ENCODE results near the gene FAM120A.

Gene FAM120A

DNA sequence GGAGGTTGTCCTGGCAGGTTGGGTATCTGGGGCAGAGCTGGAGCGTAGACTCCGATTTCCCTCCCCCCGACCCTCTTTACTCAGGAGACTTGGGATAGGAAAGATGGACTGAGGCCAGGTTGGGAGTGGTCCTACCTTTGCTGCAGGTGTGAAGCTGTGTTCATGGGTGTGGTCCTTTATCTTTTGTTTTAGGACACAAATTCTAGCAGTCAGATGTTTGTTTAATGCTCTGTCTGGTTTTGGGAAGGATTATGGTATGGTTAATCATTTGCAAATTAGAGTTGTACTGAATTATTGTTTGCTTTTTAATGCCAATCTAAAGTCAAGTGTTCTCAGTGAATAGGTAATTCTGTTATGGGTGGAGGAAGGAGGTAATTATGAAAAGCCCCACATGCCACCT is 16.0 kb downstream of the FAM120A start:
- Mint-ChIP-seq H3K9me3 (no peaks in the 10 kb centered on the region), H3K4me3 (peak overlapping the region; percentile 23), H3K36me3 (ENCODE audit: insufficient read depth) (peaks cover 13% of the 10 kb centered on the region), H3K27me3 (no peaks in the 10 kb centered on the region), H3K4me1 (peaks cover 81% of the 10 kb centered on the region), H3K27ac (ENCODE audit: low read depth) (peak overlapping the region; percentile 44)
- DNase-seq (ENCODE audit: low spot score in 2 of 2) (no peak), ATAC-seq (replicated peaks; ENCODE audit: extremely low read depth, poor library complexity, severe bottlenecking) (no peak)

DNA sequence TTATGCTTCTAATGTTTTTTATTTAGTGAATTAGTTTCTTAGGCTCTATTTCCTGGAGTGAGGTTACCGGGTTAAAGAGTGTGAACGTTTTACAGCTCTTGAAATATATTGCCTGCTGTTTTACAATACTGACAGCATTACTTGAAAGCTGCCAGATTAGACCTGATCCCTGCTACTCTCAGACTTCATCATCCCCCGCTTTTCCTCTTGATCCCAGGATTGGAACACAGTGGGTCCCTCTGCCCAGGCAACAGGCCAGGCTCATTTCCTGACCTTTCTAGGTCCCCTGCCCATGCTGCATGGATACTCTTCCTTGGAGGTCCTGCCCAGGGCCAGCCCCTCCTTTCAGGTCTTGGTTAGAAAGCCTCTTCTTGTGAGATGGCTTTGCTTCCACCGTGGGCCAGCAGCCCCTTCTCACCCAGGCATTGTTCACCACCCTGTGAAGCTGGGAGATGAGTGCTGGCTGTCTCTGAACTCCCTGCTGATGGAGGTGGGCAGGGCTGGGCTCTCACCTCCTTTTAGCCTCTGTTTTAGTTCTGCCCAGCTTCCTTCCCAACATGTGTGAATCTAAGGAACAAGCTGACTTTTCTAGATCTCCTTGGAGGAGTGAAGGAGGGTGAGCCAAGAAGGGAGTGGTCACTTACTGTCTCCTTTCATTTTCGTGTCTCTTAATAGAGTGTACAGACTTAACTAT is 17.4 kb downstream of the FAM120A start:
- Mint-ChIP-seq H3K4me3 (peak overlapping the region; percentile 61), H3K9me3 (no peaks in the 10 kb centered on the region), H3K27me3 (no peaks in the 10 kb centered on the region)

DNA sequence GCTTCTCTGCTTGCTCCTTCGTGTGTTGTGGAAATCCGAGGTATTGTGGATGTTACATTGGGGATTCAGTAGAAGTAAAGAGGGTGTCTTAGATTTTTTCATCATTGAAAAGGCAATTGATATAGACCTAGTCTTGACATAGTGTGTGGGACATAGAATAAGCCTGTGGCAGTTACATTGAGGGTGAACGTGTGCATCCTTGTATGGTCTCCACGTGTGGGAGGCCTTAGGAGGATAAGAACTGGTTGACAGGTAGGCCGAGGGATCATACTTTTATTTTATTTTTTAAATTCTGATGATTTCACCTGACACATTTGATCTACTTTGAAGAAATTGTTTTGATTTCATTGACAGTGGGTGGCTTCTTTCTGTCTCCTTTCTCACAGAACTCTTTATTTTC is 18.9 kb downstream of the FAM120A start:
- Mint-ChIP-seq H3K27ac (ENCODE audit: low read depth) (no peak overlapping the region), H3K27me3 (no peaks in the 10 kb centered on the region), H3K36me3 (ENCODE audit: insufficient read depth) (peaks cover 20% of the 10 kb centered on the region), H3K9me3 (no peaks in the 10 kb centered on the region), H3K4me3 (no peak overlapping the region), H3K4me1 (peaks cover 58% of the 10 kb centered on the region)
- ATAC-seq (replicated peaks; ENCODE audit: extremely low read depth, poor library complexity, severe bottlenecking) (no peak), DNase-seq (ENCODE audit: low spot score in 2 of 2) (no peak)

More for the DNA sequence above, 17.4 kb downstream of the FAM120A start:
- DNase-seq (ENCODE audit: low spot score in 2 of 2), result no peak
- H3K36me3 Mint-ChIP-seq (ENCODE audit: insufficient read depth), result peaks cover 17% of the 10 kb centered on the region
- peak overlapping the region; percentile 84 for H3K27ac Mint-ChIP-seq (ENCODE audit: low read depth)
- peak; percentile 39 for ATAC-seq (replicated peaks; ENCODE audit: extremely low read depth, poor library complexity, severe bottlenecking)
- H3K4me1 Mint-ChIP-seq, result peaks cover 70% of the 10 kb centered on the region

- Mint-ChIP-seq H3K9me3 (no peaks in the 10 kb centered on the region), H3K27ac (ENCODE audit: low read depth) (no peak overlapping the region), H3K27me3 (no peaks in the 10 kb centered on the region), H3K4me3 (no peak overlapping the region), H3K4me1 (peaks cover 54% of the 10 kb centered on the region), H3K36me3 (ENCODE audit: insufficient read depth) (peaks cover 24% of the 10 kb centered on the region)
- DNase-seq (ENCODE audit: low spot score in 2 of 2) (no peak), ATAC-seq (replicated peaks; ENCODE audit: extremely low read depth, poor library complexity, severe bottlenecking) (no peak)
Observed at GRCh38 chr9:93471124-93471523, 19.6 kb downstream of the FAM120A start.

DNA sequence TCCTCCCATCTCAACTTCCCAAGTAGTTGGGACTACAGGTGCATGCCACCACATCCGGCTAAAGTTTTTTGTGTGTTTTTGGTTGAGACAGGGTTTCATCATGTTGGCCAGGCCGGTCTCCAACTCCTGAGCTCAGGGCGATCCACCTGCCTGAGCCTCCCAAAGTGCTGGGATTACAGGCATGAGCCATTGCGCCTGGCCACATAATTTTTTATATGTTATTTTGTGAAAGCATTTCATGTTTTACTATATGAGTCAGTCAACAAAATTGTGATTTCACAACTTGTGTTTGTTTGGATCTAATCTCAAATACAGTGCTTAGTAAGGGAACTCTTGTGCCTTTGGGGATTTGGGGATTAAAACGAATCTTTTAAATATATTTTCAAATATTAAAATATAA is 21.9 kb downstream of the FAM120A start:
- Mint-ChIP-seq H3K27me3 (no peaks in the 10 kb centered on the region), H3K4me3 (no peak overlapping the region), H3K36me3 (ENCODE audit: insufficient read depth) (peaks cover 30% of the 10 kb centered on the region), H3K9me3 (no peaks in the 10 kb centered on the region), H3K4me1 (peaks cover 43% of the 10 kb centered on the region), H3K27ac (ENCODE audit: low read depth) (no peak overlapping the region)
- ATAC-seq (replicated peaks; ENCODE audit: extremely low read depth, poor library complexity, severe bottlenecking) (no peak), DNase-seq (ENCODE audit: low spot score in 2 of 2) (no peak)

GRCh38 chr9:93475108-93475507 is 23.6 kb downstream of the FAM120A start:
- no peaks in the 10 kb centered on the region for H3K9me3 Mint-ChIP-seq
- peaks cover 31% of the 10 kb centered on the region for H3K36me3 Mint-ChIP-seq (ENCODE audit: insufficient read depth)
- DNase-seq (ENCODE audit: low spot score in 2 of 2), result no peak
- peaks cover 30% of the 10 kb centered on the region for H3K4me1 Mint-ChIP-seq
- H3K4me3 Mint-ChIP-seq, result no peak overlapping the region
- ATAC-seq (replicated peaks; ENCODE audit: extremely low read depth, poor library complexity, severe bottlenecking), result no peak
- H3K27ac Mint-ChIP-seq (ENCODE audit: low read depth), result no peak overlapping the region
- no peaks in the 10 kb centered on the region for H3K27me3 Mint-ChIP-seq

- peaks cover 23% of the 10 kb centered on the region for H3K4me1 Mint-ChIP-seq
- H3K36me3 Mint-ChIP-seq (ENCODE audit: insufficient read depth), result peaks cover 28% of the 10 kb centered on the region
- no peaks in the 10 kb centered on the region for H3K27me3 Mint-ChIP-seq
- DNase-seq (ENCODE audit: low spot score in 2 of 2) (no peak), ATAC-seq (replicated peaks; ENCODE audit: extremely low read depth, poor library complexity, severe bottlenecking) (no peak)
- no peak overlapping the region for H3K4me3 Mint-ChIP-seq
- no peaks in the 10 kb centered on the region for H3K9me3 Mint-ChIP-seq
- H3K27ac Mint-ChIP-seq (ENCODE audit: low read depth), result no peak overlapping the region
Observed at GRCh38 chr9:93475856-93476255, 24.4 kb downstream of the FAM120A start.

DNA sequence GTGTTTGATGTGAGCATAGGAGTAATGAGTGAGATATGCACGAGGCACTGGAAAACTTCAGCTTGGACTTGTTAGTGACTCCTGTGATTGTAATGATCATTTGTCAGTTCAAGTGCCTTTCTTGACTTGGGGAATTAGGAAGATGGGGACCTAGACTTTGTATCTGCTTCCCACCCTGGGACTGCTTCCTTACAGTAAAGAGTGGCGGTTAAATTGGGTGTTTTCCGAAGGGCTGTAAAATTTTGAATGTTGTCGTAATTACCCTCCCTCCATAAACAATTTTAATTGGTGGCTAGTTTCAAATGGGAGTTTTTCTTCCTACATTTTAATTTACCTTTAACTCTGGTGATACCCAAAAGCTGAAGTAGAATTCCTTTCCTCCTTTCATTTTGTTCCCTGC is 25.4 kb downstream of the FAM120A start:
- Mint-ChIP-seq H3K27ac (ENCODE audit: low read depth) (no peak overlapping the region), H3K4me1 (peaks cover 24% of the 10 kb centered on the region), H3K27me3 (no peaks in the 10 kb centered on the region), H3K36me3 (ENCODE audit: insufficient read depth) (peaks cover 25% of the 10 kb centered on the region), H3K9me3 (no peaks in the 10 kb centered on the region), H3K4me3 (no peak overlapping the region)
- DNase-seq (ENCODE audit: low spot score in 2 of 2), result no peak
- no peak for ATAC-seq (replicated peaks; ENCODE audit: extremely low read depth, poor library complexity, severe bottlenecking)

DNA sequence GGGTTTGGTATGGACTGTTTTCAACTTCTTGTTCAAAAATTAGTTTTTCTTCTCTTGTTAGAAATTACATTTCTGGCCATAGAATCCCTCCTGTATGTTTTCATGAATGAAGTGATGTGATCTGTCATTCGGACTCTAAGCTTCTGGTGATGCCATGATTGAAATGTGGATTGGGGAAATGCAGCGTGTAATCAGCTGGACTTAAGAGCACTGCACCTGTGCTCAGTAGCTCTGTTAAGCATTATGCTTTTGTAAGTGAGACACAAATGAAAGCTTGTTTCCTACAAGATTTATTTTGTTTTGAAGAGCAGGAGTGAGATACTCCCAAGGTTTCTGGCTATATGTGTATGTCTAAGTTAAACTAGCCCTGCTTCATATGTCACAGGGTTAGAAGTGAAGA is 25.9 kb downstream of the FAM120A start:
- ATAC-seq (replicated peaks; ENCODE audit: extremely low read depth, poor library complexity, severe bottlenecking), result no peak
- Mint-ChIP-seq H3K4me3 (no peak overlapping the region), H3K27me3 (no peaks in the 10 kb centered on the region), H3K4me1 (peaks cover 26% of the 10 kb centered on the region), H3K9me3 (no peaks in the 10 kb centered on the region), H3K27ac (ENCODE audit: low read depth) (no peak overlapping the region), H3K36me3 (ENCODE audit: insufficient read depth) (peaks cover 20% of the 10 kb centered on the region)
- DNase-seq (ENCODE audit: low spot score in 2 of 2), result no peak

DNA sequence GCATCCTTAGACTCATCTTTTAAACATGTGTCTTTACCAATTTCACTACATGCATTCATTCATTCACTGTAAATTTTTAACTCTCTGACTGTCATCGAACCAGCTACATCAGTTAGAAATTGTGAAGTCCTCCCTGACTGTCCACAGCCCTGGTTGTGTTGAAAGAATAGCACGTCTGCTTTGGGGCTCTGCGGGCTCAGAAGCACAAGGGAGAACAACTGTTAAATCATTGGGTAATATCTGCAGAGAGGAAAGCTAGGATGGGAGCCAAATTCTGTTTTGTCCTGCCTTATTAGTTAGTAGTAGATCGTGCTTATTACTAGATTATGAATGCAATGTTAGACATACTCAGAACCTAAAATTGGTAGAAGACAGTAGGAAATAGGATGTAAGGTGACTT is 28.2 kb downstream of the FAM120A start:
- Mint-ChIP-seq H3K9me3 (no peaks in the 10 kb centered on the region), H3K4me1 (peaks cover 26% of the 10 kb centered on the region), H3K27ac (ENCODE audit: low read depth) (no peak overlapping the region), H3K27me3 (no peaks in the 10 kb centered on the region), H3K4me3 (no peak overlapping the region), H3K36me3 (ENCODE audit: insufficient read depth) (peaks cover 17% of the 10 kb centered on the region)
- ATAC-seq (replicated peaks; ENCODE audit: extremely low read depth, poor library complexity, severe bottlenecking), result no peak
- DNase-seq (ENCODE audit: low spot score in 2 of 2), result no peak

GRCh38 chr9:93480262-93480661 is 28.8 kb downstream of the FAM120A start:
- H3K36me3 Mint-ChIP-seq (ENCODE audit: insufficient read depth), result peaks cover 14% of the 10 kb centered on the region
- ATAC-seq (replicated peaks; ENCODE audit: extremely low read depth, poor library complexity, severe bottlenecking) (no peak), DNase-seq (ENCODE audit: low spot score in 2 of 2) (no peak)
- peaks cover 25% of the 10 kb centered on the region for H3K4me1 Mint-ChIP-seq
- no peak overlapping the region for H3K27ac Mint-ChIP-seq (ENCODE audit: low read depth)
- H3K27me3 Mint-ChIP-seq, result no peaks in the 10 kb centered on the region
- no peaks in the 10 kb centered on the region for H3K9me3 Mint-ChIP-seq
- no peak overlapping the region for H3K4me3 Mint-ChIP-seq

DNA sequence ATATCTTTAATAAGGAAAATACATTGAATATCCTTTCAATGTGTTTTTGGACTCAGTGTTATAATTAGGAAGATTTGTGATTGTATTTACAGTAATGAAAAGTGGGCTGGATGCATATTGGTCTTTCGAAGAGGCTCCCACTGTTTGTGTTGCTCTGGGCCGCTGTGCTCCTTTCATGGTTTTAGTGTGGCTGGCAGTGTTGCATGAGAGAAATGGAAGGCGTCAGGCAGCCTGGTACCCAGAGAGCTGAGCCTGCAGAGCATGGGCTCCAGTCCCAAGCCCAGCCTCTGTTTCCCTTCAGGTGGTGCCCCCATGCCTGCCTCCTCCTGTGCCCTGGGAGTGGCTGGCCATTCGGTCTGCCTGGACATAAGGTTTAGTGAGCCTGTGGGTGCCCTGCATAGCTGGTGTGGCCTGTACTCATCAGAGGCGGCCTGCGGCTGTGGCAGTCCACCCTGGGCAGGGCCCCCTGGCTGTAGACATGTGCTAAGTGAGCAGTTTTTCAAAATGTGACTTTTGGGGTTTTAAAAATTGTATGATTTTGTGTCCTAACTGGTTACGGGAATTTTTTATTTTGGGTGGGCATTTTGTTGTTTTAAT is 29.3 kb downstream of the FAM120A start:
- H3K27ac Mint-ChIP-seq (ENCODE audit: low read depth), result no peak overlapping the region
- no peaks in the 10 kb centered on the region for H3K9me3 Mint-ChIP-seq
- H3K36me3 Mint-ChIP-seq (ENCODE audit: insufficient read depth), result peaks cover 14% of the 10 kb centered on the region
- H3K4me1 Mint-ChIP-seq, result peaks cover 25% of the 10 kb centered on the region
- DNase-seq (ENCODE audit: low spot score in 2 of 2) (no peak), ATAC-seq (replicated peaks; ENCODE audit: extremely low read depth, poor library complexity, severe bottlenecking) (no peak)
- H3K27me3 Mint-ChIP-seq, result no peaks in the 10 kb centered on the region
- H3K4me3 Mint-ChIP-seq, result no peak overlapping the region

GRCh38 chr9:93483497-93483896 is 32.0 kb downstream of the FAM120A start:
- DNase-seq (ENCODE audit: low spot score in 2 of 2) (no peak), ATAC-seq (replicated peaks; ENCODE audit: extremely low read depth, poor library complexity, severe bottlenecking) (no peak)
- Mint-ChIP-seq H3K27me3 (no peaks in the 10 kb centered on the region), H3K9me3 (no peaks in the 10 kb centered on the region), H3K36me3 (ENCODE audit: insufficient read depth) (peaks cover 9% of the 10 kb centered on the region), H3K27ac (ENCODE audit: low read depth) (no peak overlapping the region), H3K4me1 (peaks cover 40% of the 10 kb centered on the region), H3K4me3 (no peak overlapping the region)

Measured in central memory CD8-positive, alpha-beta T cell (primary cell).